Vagina (tissue), 2 donors: ENCODE measurements around the gene CSGALNACT2.

ENCODE experiments used
- CTCF ChIP-seq, 3 experiments: fragments of 450-650 bp in 2 of 3; fragments of 200-600 bp in 1 of 3; sonication (generic) in 1 of 3; IDR thresholded peaks; one replicate each; pipeline ENCODE4 v1.5.1; 2017 to 2019; ENCODE audit warnings: antibody characterized with exemption in 3 of 3, mild to moderate bottlenecking in 2 of 3, moderate library complexity in 2 of 3
- POLR2A ChIP-seq, 2 donors: fragments of 450-650 bp; IDR thresholded peaks; one replicate each; pipeline ENCODE4 v1.6.1; 2017; ENCODE audit warnings: antibody characterized with exemption in 2 of 2, mild to moderate bottlenecking in 2 of 2, moderate library complexity in 2 of 2

DNA sequence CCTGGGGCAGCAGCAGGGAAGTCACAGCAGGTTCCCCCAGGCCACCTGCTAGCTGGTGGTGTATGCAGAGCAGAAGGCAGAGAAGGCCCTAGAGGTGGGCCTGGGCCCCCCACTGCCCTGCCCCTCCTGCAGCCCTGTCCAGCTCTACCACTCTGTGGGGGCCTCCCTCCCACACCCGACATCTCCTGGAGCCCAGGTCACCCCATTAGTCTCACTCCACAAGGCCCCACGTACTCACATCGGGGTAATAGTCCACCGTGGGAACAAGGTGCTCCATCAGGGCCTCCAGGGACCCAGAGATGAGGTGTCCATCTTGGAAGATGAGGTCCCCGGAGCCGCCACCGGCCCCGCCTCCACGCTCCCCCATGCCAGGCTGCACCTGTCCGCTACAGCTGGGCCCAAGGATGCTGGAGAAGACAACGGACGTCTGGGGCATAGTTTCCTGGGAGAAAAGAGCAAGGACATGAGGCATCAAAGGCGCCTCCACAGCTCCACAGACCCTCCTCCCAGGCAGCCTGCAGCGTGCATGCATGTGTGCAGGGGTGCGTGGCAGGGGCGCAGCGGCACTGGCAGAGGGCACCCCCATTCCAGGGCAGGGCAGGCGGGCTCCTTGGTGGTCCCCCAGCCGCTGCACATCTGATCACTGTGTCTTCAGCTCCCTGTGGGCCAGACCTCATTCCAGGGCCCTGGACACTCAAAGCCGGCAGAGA, 67.6 kb downstream of the CSGALNACT2 start:
- TF ChIP-seq CTCF (IDR thresholded peaks at IDR 0.05) (no peak), POLR2A (IDR thresholded peaks at IDR 0.05) (no peak)
